IMR-90 (cell line): ENCODE results near the gene MOCOS. TPM values are rescaled to one million over a fixed set of nuclear protein-coding genes. Genes with fewer than 3 reads are reported as not detected.

ENCODE experiments used
- ATAC-seq: fragments of 200-7000 bp; cut with Tn5 transposase; 2 replicates; pipeline ENCODE4 v1.9.1; 2020; ENCODE audit warnings: low read depth, mild to moderate bottlenecking, moderate library complexity
- BruUV-seq: library from RNA; stranded (reverse); fragments of 400-500 nt; replicated peaks from 2 replicates; lab custom pipeline; 2021; lab: Mats Ljungman, UMichigan
- CTCF ChIA-PET: fragments of 300-600 bp; formaldehyde crosslinking; extraction: SDS; loops from one replicate; lab custom pipeline; 2021; ENCODE audit warnings: antibody characterized with exemption; lab: Yijun Ruan, JAX
- POLR2A ChIA-PET: fragments of 300-600 bp; sonication (Branson Sonifier 250); formaldehyde crosslinking; loops from one replicate; lab custom pipeline; 2022; ENCODE audit warnings: antibody characterized with exemption; ENCODE audit not compliant: unreplicated experiment; lab: Charles Lee
- DNase-seq: peaks from one replicate; pipeline ENCODE4 v3.0.0; 2013
- H2AFZ ChIP-seq: replicated peaks from 2 replicates; pipeline ENCODE3; 2013; ENCODE audit warnings: low read length, mild to moderate bottlenecking; ENCODE audit not compliant: poor library complexity
- H2AK5ac ChIP-seq: 2 replicates; pipeline ENCODE4 v1.6.1; 2013; ENCODE audit warnings: low read depth, low read length, inconsistent platforms
- H2AK9ac ChIP-seq: replicated peaks from 2 replicates; pipeline ENCODE3; 2013; ENCODE audit warnings: mild to moderate bottlenecking, low read depth, low read length, moderate library complexity; ENCODE audit not compliant: poor library complexity
- H2BK120ac ChIP-seq: 2 replicates; pipeline ENCODE4 v1.6.1; 2013; ENCODE audit warnings: low read depth, low read length, inconsistent platforms
- H2BK15ac ChIP-seq: 3 replicates; pipeline ENCODE4 v1.6.1; 2013; ENCODE audit warnings: low read depth, low read length, inconsistent platforms
- H2BK20ac ChIP-seq: 2 replicates; pipeline ENCODE4 v1.6.1; 2013; ENCODE audit warnings: low read depth, mild to moderate bottlenecking, inconsistent platforms, low read length, moderate library complexity
- H2BK5ac ChIP-seq: 2 replicates; pipeline ENCODE4 v1.6.1; 2013; ENCODE audit warnings: mild to moderate bottlenecking, low read depth, low read length, inconsistent platforms; ENCODE audit not compliant: poor library complexity, severe bottlenecking
- H3K14ac ChIP-seq: replicated peaks from 2 replicates; pipeline ENCODE4 v1.6.1; 2013; ENCODE audit warnings: low read depth, low read length, inconsistent platforms
- H3K18ac ChIP-seq: 2 replicates; pipeline ENCODE4 v1.6.1; 2013; ENCODE audit warnings: low read depth, low read length, control low read depth
- H3K23ac ChIP-seq: 2 replicates; pipeline ENCODE4 v1.6.1; 2013; ENCODE audit warnings: low read depth, low read length, inconsistent platforms
- H3K27ac ChIP-seq: 2 replicates; pipeline ENCODE4 v1.5.1; 2013; ENCODE audit warnings: mild to moderate bottlenecking, control low read depth, low read length; ENCODE audit not compliant: insufficient read depth
- H3K27me3 ChIP-seq: 2 replicates; pipeline ENCODE4 v1.6.1; 2013; ENCODE audit warnings: low read length; ENCODE audit not compliant: control insufficient read depth, insufficient read depth
- H3K36me3 ChIP-seq: 2 replicates; pipeline ENCODE4 v1.6.1; 2013; ENCODE audit warnings: low read length, mixed read lengths; ENCODE audit not compliant: control insufficient read depth, insufficient read depth
- H3K4ac ChIP-seq: 2 replicates; pipeline ENCODE4 v1.6.1; 2013; ENCODE audit warnings: low read depth, low read length, inconsistent platforms
- H3K4me1 ChIP-seq: 2 replicates; pipeline ENCODE4 v1.6.1; 2013; ENCODE audit warnings: low read length, mixed read lengths; ENCODE audit not compliant: control insufficient read depth, insufficient read depth
- H3K4me2 ChIP-seq: 2 replicates; pipeline ENCODE4 v1.6.1; 2013; ENCODE audit warnings: low read depth, mild to moderate bottlenecking, control low read depth, low read length, moderate library complexity
- H3K4me3 ChIP-seq: 2 replicates; pipeline ENCODE4 v1.5.1; 2013; ENCODE audit warnings: low read depth, mild to moderate bottlenecking, control low read depth, low read length, moderate library complexity; ENCODE audit not compliant: insufficient read depth
- H3K56ac ChIP-seq: 2 replicates; pipeline ENCODE4 v1.6.1; 2013; ENCODE audit warnings: low read length, inconsistent platforms; ENCODE audit not compliant: insufficient read depth; ENCODE audit errors: extremely low read depth
- H3K79me1 ChIP-seq, 2 experiments: 2 replicates each; pipeline ENCODE4 v1.6.1; 2013; ENCODE audit warnings: low read length in 2 of 2, inconsistent platforms in 1 of 2, low read depth in 1 of 2
- H3K9ac ChIP-seq: 2 replicates; pipeline ENCODE4 v1.6.1; 2013; ENCODE audit warnings: low read depth, low read length, control low read depth
- H3K9me1 ChIP-seq: 2 replicates; pipeline ENCODE4 v1.6.1; 2013; ENCODE audit warnings: low read length, inconsistent platforms; ENCODE audit not compliant: insufficient read depth
- H3K9me3 ChIP-seq: 2 replicates; pipeline ENCODE4 v1.6.1; 2013; ENCODE audit warnings: low read length; ENCODE audit not compliant: control insufficient read depth, insufficient read depth
- H4K20me1 ChIP-seq: 2 replicates; pipeline ENCODE4 v1.6.1; 2013; ENCODE audit warnings: low read length, inconsistent platforms; ENCODE audit not compliant: insufficient read depth
- H4K5ac ChIP-seq: 2 replicates; pipeline ENCODE4 v1.6.1; 2013; ENCODE audit warnings: mild to moderate bottlenecking, low read depth, low read length, control low read depth
- H4K8ac ChIP-seq, 2 experiments: 2 replicates each; pipeline ENCODE4 v1.6.1; 2013; ENCODE audit warnings: low read depth in 2 of 2, low read length in 2 of 2, control low read depth in 1 of 2, inconsistent platforms in 1 of 2
- H4K91ac ChIP-seq: 2 replicates; pipeline ENCODE4 v1.6.1; 2013; ENCODE audit warnings: low read depth, low read length, inconsistent platforms; ENCODE audit not compliant: insufficient read depth
- CHD1 ChIP-seq: IDR thresholded peaks from 2 replicates; pipeline ENCODE4 v1.6.1; 2012; ENCODE audit warnings: low read depth, low read length, improper control_type of control experiment
- MXI1 ChIP-seq: IDR thresholded peaks from 2 replicates; pipeline ENCODE4 v1.6.1; 2012; ENCODE audit warnings: low read depth, mild to moderate bottlenecking, low read length, moderate library complexity, borderline replicate concordance
- POLR2A ChIP-seq: IDR thresholded peaks from 2 replicates; pipeline ENCODE4 v1.6.1; 2012; ENCODE audit warnings: mild to moderate bottlenecking, low read depth, low read length
- RFX5 ChIP-seq: IDR thresholded peaks from 2 replicates; pipeline ENCODE4 v1.8.0; 2012; ENCODE audit warnings: low read depth, mild to moderate bottlenecking, low read length, moderate library complexity
- SMC3 ChIP-seq: fragments of 150-350 bp; IDR thresholded peaks from 2 replicates; pipeline ENCODE4 v1.6.1; 2016; ENCODE audit warnings: low read depth, mild to moderate bottlenecking, antibody characterized with exemption, low read length, moderate library complexity
- WGBS, 2 experiments: methylation state at CpG; one replicate each; pipeline versions ENCODE4 v1.1.5 to v1.1.7; 2013; ENCODE audit warnings: missing lambda C conversion rate in 2 of 2; ENCODE audit not compliant: insufficient read length in 1 of 2; ENCODE audit errors: extremely low coverage in 2 of 2; 5-methylcytosine and 5-hydroxymethylcytosine counted together
- dilution Hi-C: fragments of 300-500 bp; cut with HindIII; formaldehyde crosslinking; loops from one replicate; pipeline ENCODE4 v1.14.3; 2018; ENCODE audit warnings: low sequenced_read_pairs; ENCODE audit not compliant: unreplicated experiment
- in situ Hi-C: fragments of 300-500 bp; cut with MboI; formaldehyde crosslinking; loops from 3 replicates; pipeline ENCODE4 v1.14.3; 2019; ENCODE audit warnings: low sequenced_read_pairs, inconsistent platforms, mixed read lengths
- intact Hi-C: fragments of 100-400 bp; cut with micrococcal nuclease; formaldehyde crosslinking; loops from 2 replicates; pipeline ENCODE4 v1.10.0; 2022
- polyA plus RNA-seq, 3 experiments: library from polyadenylated mRNA; depleted of rRNA; stranded (reverse); fragments of >200 nt; gene quantifications; 2 replicates each; pipeline ENCODE4 v1.2.3, GENCODE V29; 2012; ENCODE audit warnings: low replicate concordance in 1 of 3
- total RNA-seq: library from RNA; depleted of rRNA; stranded (reverse); fragments of >200 nt; gene quantifications from 2 replicates; pipeline ENCODE4 v1.2.3, GENCODE V29; 2012
- TF ChIP-seq, protein P1 (sequence below): fragments of 150-350 bp; IDR thresholded peaks from 2 replicates; pipeline ENCODE4 v1.6.1; 2017; ENCODE audit warnings: mild to moderate bottlenecking, antibody characterized with exemption, low read length, low read depth
- TF ChIP-seq, protein P2 (sequence below): fragments of 150-350 bp; IDR thresholded peaks from 2 replicates; pipeline ENCODE4 v1.6.1; 2016; ENCODE audit warnings: low read depth, mild to moderate bottlenecking, low read length, moderate library complexity, borderline replicate concordance

MOCOS gene
- total and polyA plus RNA-seq, 2 of the 4 experiments (the other 2 are of a cell fraction), result 1.1 to 2.2 TPM

DNA sequence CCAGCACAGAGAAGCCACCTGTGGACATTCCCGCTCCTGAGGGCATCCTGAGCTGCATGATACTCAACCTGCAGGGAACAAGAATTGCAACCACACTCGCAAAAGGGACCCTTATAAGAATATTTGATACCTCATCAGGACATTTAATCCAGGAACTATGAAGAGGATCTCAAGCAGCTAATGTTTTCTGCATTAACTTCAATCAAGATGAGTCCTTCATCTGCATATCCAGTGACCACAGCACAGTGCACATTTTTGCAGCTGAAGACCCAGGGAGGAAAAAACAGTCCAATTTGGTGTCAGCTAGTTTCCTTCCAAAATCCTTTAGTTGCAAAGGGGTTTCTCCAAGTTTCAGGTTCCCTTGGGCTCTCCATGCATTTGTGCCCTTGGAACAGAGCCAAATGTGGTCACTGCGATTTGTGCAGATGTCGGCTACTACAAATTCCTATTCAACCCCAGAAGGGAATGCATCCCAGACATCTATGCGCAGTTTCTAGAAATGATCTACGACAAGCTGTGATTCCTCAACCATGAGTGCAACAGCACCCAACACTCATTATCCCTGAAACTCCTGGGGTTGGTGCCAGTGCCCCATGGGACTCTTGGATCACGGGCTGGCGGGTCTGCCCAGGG is 86.9 kb downstream of the MOCOS start:
- Histone ChIP-seq H2AFZ (no peak overlapping the region), H4K8ac (no peak overlapping the region), H3K56ac (no peak overlapping the region), H2AK9ac (no peak overlapping the region), H3K23ac (no peak overlapping the region), H4K91ac (no peak overlapping the region), H3K36me3 (peaks cover 7% of the 10 kb centered on the region; the same call in 1 of the 2 replicates), H2BK20ac (no peak overlapping the region), H2AK5ac (no peak overlapping the region), H3K4me2 (no peak overlapping the region), H3K4ac (no peak overlapping the region), H4K20me1 (no peaks in the 10 kb centered on the region), H3K9me3 (no peaks in the 10 kb centered on the region), H3K9ac (no peak overlapping the region), H3K14ac (no peak overlapping the region), H2BK5ac (no peak overlapping the region), H3K4me3 (no peak overlapping the region), H3K79me1 (no peaks in the 10 kb centered on the region), H3K27ac (no peak overlapping the region), H4K5ac (no peak overlapping the region), H2BK15ac (no peak overlapping the region), H2BK120ac (no peak overlapping the region), H3K4me1 (no peaks in the 10 kb centered on the region), H3K9me1 (no peaks in the 10 kb centered on the region; the same call in 1 of the 2 replicates), H3K18ac (no peak overlapping the region), H3K27me3 (peaks cover 8% of the 10 kb centered on the region)
- no TSS peak for BruUV-seq
- DNase-seq (no peak), ATAC-seq (no peak)
- TF ChIP-seq, protein P1, sequence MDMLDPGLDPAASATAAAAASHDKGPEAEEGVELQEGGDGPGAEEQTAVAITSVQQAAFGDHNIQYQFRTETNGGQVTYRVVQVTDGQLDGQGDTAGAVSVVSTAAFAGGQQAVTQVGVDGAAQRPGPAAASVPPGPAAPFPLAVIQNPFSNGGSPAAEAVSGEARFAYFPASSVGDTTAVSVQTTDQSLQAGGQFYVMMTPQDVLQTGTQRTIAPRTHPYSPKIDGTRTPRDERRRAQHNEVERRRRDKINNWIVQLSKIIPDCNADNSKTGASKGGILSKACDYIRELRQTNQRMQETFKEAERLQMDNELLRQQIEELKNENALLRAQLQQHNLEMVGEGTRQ, result no peak
- TF ChIP-seq CHD1 (no peak), SMC3 (no peak), POLR2A (no peak), RFX5 (no peak), MXI1 (no peak)
- TF ChIP-seq, protein P2, sequence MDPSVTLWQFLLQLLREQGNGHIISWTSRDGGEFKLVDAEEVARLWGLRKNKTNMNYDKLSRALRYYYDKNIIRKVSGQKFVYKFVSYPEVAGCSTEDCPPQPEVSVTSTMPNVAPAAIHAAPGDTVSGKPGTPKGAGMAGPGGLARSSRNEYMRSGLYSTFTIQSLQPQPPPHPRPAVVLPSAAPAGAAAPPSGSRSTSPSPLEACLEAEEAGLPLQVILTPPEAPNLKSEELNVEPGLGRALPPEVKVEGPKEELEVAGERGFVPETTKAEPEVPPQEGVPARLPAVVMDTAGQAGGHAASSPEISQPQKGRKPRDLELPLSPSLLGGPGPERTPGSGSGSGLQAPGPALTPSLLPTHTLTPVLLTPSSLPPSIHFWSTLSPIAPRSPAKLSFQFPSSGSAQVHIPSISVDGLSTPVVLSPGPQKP, result no peak
- POLR2A ChIA-PET, result no interaction called here
- 88% methylated on average over 1 of the region's 8 CpGs; no CpG with 5 or more reads in 1 of the 2 experiments for WGBS, 2 experiments
- in situ Hi-C loops, result no loop called here
- CTCF ChIA-PET, result no interaction called here
- intact Hi-C loops, result no loop called here
- dilution Hi-C loops, result no loop called here
